ENCODE data around the gene TNFRSF25.
"Not testable (repeated sequence)": the region's sequence is repeated elsewhere in the genome, so short reads cannot be mapped to it uniquely, and the experiment has no call there.

DNA sequence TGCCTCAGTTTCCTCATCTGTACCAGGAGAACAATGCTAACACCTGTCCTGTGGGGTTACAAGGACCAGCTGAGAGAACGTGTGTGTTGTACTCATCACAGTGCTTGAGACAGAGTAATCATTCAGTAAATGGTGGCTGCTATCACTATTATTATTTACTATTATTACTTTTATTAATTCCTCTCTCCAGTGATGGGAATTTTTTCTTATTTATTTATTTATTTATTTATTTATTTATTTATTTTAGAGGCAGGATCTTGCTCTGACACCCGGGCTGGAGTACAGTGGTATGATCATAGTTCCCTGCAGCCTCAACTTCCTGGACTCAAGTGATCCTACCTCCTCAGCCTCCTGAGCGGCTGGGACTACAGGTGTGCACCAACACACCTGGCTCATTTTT, 29.7 kb downstream of the TNFRSF25 start:
- TF ChIP-seq EZH2phosphoT487 (IDR thresholded peaks at IDR 0.05; ENCODE audit: insufficient read depth, low read depth); EZH2 (IDR thresholded peaks at IDR 0.05; ENCODE audit: insufficient read depth, poor library complexity, severe bottlenecking): not testable (repeated sequence)
